HL-60 (cell line): ENCODE results near the gene NHEJ1.
A peak's percentile ranks its signal among the peaks of the same experiment; 100 is the strongest.

Experiments used
- DNase-seq, 2 experiments: peaks; one replicate each; pipeline ENCODE4 v3.0.0-alpha.2; 2010 to 2020; ENCODE audit warnings: low read depth in 1 of 2, low spot score in 1 of 2
- H3K27ac ChIP-seq: fragments of 250-450 bp; sonication (Bioruptor Pico); replicated peaks from 2 replicates; pipeline ENCODE4 v1.5.1; 2020; ENCODE audit warnings: mild to moderate bottlenecking, moderate library complexity
- H3K27me3 ChIP-seq: fragments of 250-450 bp; sonication (Bioruptor Pico); 2 replicates; pipeline ENCODE4 v1.5.1; 2021; ENCODE audit warnings: mild to moderate bottlenecking, moderate library complexity; ENCODE audit not compliant: insufficient read depth, poor library complexity, severe bottlenecking
- H3K4me3 ChIP-seq: replicated peaks from 2 replicates; pipeline ENCODE4 v1.5.1; 2011; ENCODE audit warnings: mild to moderate bottlenecking, control low read depth, low read length; ENCODE audit not compliant: insufficient read depth
- GABPA ChIP-seq: IDR thresholded peaks from 2 replicates; pipeline ENCODE4 v1.6.1; 2012; ENCODE audit warnings: low read depth
- POLR2AphosphoS5 ChIP-seq: IDR thresholded peaks from 2 replicates; pipeline ENCODE4 v1.6.1; 2012; ENCODE audit warnings: low read depth
- REST ChIP-seq: IDR thresholded peaks from 2 replicates; pipeline ENCODE4 v1.6.1; 2012; ENCODE audit warnings: low read depth; ENCODE audit not compliant: insufficient replicate concordance
- SPI1 ChIP-seq: IDR thresholded peaks from 2 replicates; pipeline ENCODE4 v1.6.1; 2012; ENCODE audit warnings: low read depth, mild to moderate bottlenecking, borderline replicate concordance
- TF ChIP-seq, protein P1 (sequence below): IDR thresholded peaks from one replicate; pipeline ENCODE4 v1.5.1; 2011; ENCODE audit warnings: low read length, control low read depth, inconsistent platforms; ENCODE audit not compliant: insufficient read depth

Gene NHEJ1

DNA sequence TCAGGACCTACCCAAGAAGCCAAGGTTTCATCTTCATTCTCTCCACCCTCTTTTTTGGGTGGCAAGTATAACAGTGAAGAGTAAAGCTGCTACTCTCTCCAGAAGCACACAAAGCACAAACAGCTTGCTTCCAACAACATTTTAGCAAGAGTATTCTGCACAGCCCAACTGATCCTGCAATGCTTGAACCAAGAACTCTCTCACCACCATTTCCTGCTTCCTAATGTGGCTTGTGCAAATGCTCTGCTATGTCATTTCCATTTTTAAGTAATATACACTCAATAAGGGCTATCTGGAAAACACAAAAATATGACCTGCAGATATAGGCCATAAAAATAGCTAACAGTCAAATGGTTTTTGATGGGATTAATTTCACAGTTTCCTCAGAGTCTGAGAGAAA lies 75.8 kb downstream of the NHEJ1 start:
- Histone ChIP-seq H3K27me3 (no peaks in the 10 kb centered on the region), H3K4me3 (no peak overlapping the region), H3K27ac (peak overlapping the region; percentile 44)
- TF ChIP-seq POLR2AphosphoS5 (no peak), REST (no peak), GABPA (no peak), SPI1 (no peak)
- TF ChIP-seq, protein P1, sequence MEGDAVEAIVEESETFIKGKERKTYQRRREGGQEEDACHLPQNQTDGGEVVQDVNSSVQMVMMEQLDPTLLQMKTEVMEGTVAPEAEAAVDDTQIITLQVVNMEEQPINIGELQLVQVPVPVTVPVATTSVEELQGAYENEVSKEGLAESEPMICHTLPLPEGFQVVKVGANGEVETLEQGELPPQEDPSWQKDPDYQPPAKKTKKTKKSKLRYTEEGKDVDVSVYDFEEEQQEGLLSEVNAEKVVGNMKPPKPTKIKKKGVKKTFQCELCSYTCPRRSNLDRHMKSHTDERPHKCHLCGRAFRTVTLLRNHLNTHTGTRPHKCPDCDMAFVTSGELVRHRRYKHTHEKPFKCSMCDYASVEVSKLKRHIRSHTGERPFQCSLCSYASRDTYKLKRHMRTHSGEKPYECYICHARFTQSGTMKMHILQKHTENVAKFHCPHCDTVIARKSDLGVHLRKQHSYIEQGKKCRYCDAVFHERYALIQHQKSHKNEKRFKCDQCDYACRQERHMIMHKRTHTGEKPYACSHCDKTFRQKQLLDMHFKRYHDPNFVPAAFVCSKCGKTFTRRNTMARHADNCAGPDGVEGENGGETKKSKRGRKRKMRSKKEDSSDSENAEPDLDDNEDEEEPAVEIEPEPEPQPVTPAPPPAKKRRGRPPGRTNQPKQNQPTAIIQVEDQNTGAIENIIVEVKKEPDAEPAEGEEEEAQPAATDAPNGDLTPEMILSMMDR: no peak
- peak in 1 of 2 experiments; percentile 46 for DNase-seq

DNA sequence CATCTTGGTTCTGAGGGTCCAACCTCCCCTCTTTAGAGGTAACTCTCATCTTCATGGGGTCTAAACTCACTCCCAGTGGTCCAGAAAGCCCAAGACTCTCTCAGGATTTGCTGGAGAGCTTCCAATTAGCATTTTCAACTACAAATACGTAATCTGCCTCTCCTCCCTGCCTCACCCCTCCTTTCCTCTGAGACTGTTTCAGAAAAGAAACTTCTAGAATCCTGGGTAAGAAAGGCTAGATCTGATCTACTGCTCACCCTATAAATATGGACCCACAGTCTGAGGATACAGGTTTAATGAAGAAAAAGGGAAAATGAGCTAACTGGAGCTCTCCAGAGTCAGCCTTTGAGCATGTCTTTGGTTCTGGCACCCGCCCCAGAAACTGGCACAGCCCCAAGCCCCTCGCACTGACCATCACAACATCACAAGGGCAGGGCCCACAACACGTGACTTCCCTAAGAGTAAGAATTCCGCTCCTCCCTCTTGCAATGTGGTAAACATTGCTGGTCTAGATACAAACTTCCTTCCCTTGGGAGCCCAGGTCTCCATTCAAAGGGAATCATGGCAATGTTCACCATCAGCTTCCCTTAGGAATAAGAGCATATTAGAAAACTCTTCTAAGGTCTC lies 78.2 kb downstream of the NHEJ1 start:
- DNase-seq: no peak

DNA sequence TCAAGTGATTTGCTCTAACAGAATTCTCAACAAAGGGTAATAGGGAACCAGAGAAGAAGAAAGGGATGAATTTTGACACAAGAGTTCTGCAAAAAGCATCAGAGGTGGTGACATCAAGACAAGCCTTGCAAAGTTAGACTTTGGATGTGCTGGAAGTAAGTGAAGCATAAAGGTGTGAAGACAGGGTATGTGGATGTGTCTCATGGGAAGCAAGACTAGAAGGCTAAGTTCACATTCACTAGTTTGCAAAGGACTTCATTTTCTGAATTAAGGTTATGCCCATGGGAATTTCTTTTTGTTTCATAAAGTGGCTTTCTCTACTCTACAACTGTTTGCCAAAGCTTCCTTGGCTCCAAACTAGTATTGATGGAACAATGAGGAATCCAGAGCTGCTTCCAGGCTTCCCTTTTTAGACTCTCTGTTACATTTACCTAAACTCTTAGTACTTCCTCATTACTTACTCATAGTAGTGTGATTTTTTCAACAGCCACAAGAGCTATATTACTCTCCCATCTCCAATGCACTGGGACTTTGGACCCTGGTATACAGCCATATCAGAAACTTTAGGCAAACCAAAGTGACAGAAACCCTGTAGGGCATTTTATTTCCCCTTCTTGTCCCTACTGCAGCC lies 78.8 kb downstream of the NHEJ1 start:
- H3K27me3 ChIP-seq: no peaks in the 10 kb centered on the region
- TF ChIP-seq SPI1: peak; percentile 80
- no peak for TF ChIP-seq GABPA
- TF ChIP-seq, protein P1: no peak
- TF ChIP-seq REST: no peak
- no peak for DNase-seq
- no peak overlapping the region for H3K27ac ChIP-seq
- H3K4me3 ChIP-seq: no peak overlapping the region

More for the DNA sequence above, 78.2 kb downstream of the NHEJ1 start:
- TF ChIP-seq, protein P1: no peak
- TF ChIP-seq REST (no peak), GABPA (no peak), SPI1 (no peak), POLR2AphosphoS5 (no peak)
- 0 out of 2 replicates have a peak overlapping the region, but pooled peaks have one; percentile 3 for H3K27ac ChIP-seq
- H3K4me3 ChIP-seq: no peak overlapping the region
- H3K27me3 ChIP-seq: no peaks in the 10 kb centered on the region
